AG09309 (cell line): Measurements from ENCODE around the gene THSD7A.

Source experiments
- DNase-seq: peaks from one replicate; pipeline ENCODE4 v3.0.0-alpha.2; 2010; ENCODE audit warnings: low read depth
- H3K4me3 ChIP-seq: 2 replicates; pipeline ENCODE4 v1.5.1; 2011; ENCODE audit warnings: mild to moderate bottlenecking, low read depth, low read length, moderate library complexity; ENCODE audit not compliant: control insufficient read depth
- CTCF ChIP-seq: IDR thresholded peaks from 2 replicates; pipeline ENCODE4 v1.5.1; 2011; ENCODE audit warnings: mild to moderate bottlenecking, low read depth, low read length, inconsistent platforms; ENCODE audit not compliant: insufficient read depth, control insufficient read depth; ENCODE audit errors: missing control alignments

THSD7A gene

GRCh38 chr7:11818281-11818680 is 13.7 kb downstream of the THSD7A start:
- DNase-seq, result no peak
- no peak overlapping the region for H3K4me3 ChIP-seq
- TF ChIP-seq CTCF, result no peak

- H3K4me3 ChIP-seq, result no peak overlapping the region
- DNase-seq, result no peak
- no peak for TF ChIP-seq CTCF
Observed at GRCh38 chr7:11817111-11817740, 14.8 kb downstream of the THSD7A start.

- H3K4me3 ChIP-seq, result no peak overlapping the region
- DNase-seq, result no peak
- no peak for TF ChIP-seq CTCF
Observed at GRCh38 chr7:11811709-11812108, 20.3 kb downstream of the THSD7A start.

- H3K4me3 ChIP-seq, result no peak overlapping the region
- DNase-seq, result no peak
- no peak for TF ChIP-seq CTCF
Observed at GRCh38 chr7:11810043-11810625, 21.9 kb downstream of the THSD7A start.

GRCh38 chr7:11807000-11807399 is 25.0 kb downstream of the THSD7A start:
- H3K4me3 ChIP-seq, result no peak overlapping the region
- no peak for DNase-seq

GRCh38 chr7:11804621-11805020 is 27.4 kb downstream of the THSD7A start:
- TF ChIP-seq CTCF, result no peak
- no peak overlapping the region for H3K4me3 ChIP-seq
- no peak for DNase-seq

More at GRCh38 chr7:11807000-11807399, 25.0 kb downstream of the THSD7A start:
- TF ChIP-seq CTCF, result no peak
